ENCODE measurements around the gene RPAIN. TPM values are rescaled to one million over a fixed set of nuclear protein-coding genes. Genes with fewer than 3 reads are reported as not detected.

RPAIN gene
- total RNA-seq: 17.3 and 25.8 TPM in 2 replicates

GRCh38 chr17:5419959-5420653 lies at the start of gene RPAIN:
RPAIN (plus strand) TSS chr17:5420182; CDS start chr17:5420211, 29 bp downstream.

DNA sequence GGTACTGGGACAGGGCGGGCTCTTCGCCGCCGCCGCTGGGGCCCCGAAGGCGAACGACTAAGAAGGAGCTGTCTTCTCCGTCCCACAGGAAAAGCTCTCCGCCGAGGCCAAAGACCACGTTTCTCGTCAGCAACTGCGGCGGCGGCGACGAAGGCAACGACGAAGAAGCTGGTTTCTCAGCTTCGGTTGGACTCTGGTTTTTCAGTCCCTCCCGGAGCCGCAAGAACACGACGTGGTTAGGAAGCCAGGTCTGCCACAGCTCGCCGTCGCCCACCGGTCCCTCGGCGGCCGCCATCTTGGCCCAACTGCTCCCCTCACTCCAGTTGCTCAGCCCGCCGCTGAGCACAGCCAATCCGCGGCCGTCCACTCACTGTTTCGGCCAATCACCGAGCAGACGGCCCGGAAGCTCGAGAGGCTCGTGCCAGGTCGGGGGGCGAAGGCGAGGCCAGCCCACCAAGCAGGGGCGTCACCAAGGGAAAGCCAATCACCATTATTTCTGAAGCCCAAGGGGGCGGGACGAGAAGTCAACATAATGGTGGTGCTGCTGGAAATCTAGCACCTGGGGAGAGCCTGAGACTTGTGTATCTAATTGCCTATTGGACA lies 525 bp upstream of the RPAIN start, which contains the start of gene NUP88:
Gene NUP88, minus strand, starts transcription at position 307 of the 603 bp plus-strand sequence. Its CDS starts 12 bp downstream, at position 295.

DNA sequence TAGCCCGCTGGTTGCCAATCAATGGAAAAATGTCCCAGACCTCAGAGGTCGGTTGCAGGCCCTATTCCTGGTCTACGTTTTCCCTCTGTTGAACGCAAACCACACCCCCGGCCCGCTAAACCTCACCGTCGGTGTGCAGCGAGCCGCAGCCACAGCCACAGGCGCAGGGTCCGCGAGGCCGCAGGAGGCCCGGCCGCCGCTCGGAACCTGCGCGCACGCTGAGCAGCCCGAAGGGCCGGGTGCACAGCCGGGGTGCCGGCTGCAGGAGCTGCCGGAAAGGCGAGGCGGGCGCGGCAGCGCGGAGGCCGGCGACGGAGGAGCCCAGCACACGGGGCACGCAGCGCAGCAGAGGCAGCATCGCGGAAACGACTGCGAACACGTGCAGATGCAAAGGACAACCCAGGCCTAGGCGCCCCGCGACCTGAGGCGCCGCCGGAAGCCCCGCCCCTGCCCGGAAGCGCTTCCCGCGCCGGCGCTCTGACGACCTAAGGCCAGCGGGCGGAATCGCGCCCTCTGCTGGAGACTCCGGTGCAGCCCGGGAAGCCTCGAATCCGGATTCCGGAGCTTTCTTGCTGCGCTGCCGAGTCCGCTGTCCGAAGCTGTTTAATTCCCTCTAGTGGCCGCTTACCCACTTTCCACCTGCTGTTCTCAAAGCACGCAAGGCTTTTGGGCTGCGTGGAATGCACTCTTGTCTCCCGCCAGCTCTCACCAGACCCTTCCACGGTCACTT lies 18.9 kb downstream of the RPAIN start, which contains the start of gene C1QBP:
Gene C1QBP, minus strand, starts transcription at position 440 of the 730 bp plus-strand sequence. Its CDS starts 82 bp downstream, at position 358.

Other genes with a start within 250 kb of the RPAIN start
- 5.1 and 6.6 TPM in 2 replicates for gene ZNF594, start 228.3 kb upstream of the RPAIN start, total RNA-seq
- not detected in 2 replicates for gene SCIMP, start 185.3 kb upstream of the RPAIN start, total RNA-seq
- 34.2 and 45.7 TPM in 2 replicates for gene RABEP1, start 137.9 kb upstream of the RPAIN start, total RNA-seq
- gene NUP88, start 520 bp upstream of the RPAIN start, total RNA-seq: 65.0 and 112 TPM in 2 replicates
- 291 and 302 TPM in 2 replicates for gene C1QBP, start 19.0 kb downstream of the RPAIN start, total RNA-seq
- 15.8 and 23.5 TPM in 2 replicates for gene DHX33, start 48.8 kb downstream of the RPAIN start, total RNA-seq
- gene DERL2, start 66.0 kb downstream of the RPAIN start, total RNA-seq: 21.7 and 23.5 TPM in 2 replicates
- 6.2 and 10.6 TPM in 2 replicates for gene MIS12, start 66.4 kb downstream of the RPAIN start, total RNA-seq
- 11.4 and 17.6 TPM in 2 replicates for gene NLRP1, start 164.3 kb downstream of the RPAIN start, total RNA-seq